Erythroblast (primary cell): ENCODE measurements around the gene GAL3ST1.

Experiments used
- GATA1 ChIP-seq: IDR thresholded peaks from 2 replicates; pipeline ENCODE4 v1.6.1; 2011; ENCODE audit warnings: low read depth, mild to moderate bottlenecking, control low read depth, low read length, moderate library complexity
- POLR2A ChIP-seq: IDR thresholded peaks from 2 replicates; pipeline ENCODE4 v1.6.1; 2011; ENCODE audit warnings: mild to moderate bottlenecking, low read length

- TF ChIP-seq POLR2A (no peak), GATA1 (no peak)
These were observed 24.5 kb upstream of the GAL3ST1 start for GRCh38 chr22:30598986-30599385.
